Body of pancreas (tissue), 4 donors: ENCODE data around the gene CD33.

Experiments
- POLR2A ChIP-seq, 3 donors: fragments of 450-650 bp; IDR thresholded peaks; one replicate each; pipeline ENCODE4 v1.6.1; 2016; ENCODE audit warnings: antibody characterized with exemption in 3 of 3, mild to moderate bottlenecking in 2 of 3
- TF ChIP-seq, protein P1 (sequence below), 7 experiments: fragments of 450-650 bp in 4 of 7; fragments of 200-600 bp in 3 of 7; sonication (generic) in 3 of 7; IDR thresholded peaks; one replicate each; pipeline ENCODE4 v1.5.1; 2016 to 2019; ENCODE audit warnings: antibody characterized with exemption in 7 of 7

GRCh38 chr19:51204321-51204720, 20.6 kb upstream of the CD33 start:
- TF ChIP-seq, protein P1, sequence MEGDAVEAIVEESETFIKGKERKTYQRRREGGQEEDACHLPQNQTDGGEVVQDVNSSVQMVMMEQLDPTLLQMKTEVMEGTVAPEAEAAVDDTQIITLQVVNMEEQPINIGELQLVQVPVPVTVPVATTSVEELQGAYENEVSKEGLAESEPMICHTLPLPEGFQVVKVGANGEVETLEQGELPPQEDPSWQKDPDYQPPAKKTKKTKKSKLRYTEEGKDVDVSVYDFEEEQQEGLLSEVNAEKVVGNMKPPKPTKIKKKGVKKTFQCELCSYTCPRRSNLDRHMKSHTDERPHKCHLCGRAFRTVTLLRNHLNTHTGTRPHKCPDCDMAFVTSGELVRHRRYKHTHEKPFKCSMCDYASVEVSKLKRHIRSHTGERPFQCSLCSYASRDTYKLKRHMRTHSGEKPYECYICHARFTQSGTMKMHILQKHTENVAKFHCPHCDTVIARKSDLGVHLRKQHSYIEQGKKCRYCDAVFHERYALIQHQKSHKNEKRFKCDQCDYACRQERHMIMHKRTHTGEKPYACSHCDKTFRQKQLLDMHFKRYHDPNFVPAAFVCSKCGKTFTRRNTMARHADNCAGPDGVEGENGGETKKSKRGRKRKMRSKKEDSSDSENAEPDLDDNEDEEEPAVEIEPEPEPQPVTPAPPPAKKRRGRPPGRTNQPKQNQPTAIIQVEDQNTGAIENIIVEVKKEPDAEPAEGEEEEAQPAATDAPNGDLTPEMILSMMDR (IDR thresholded peaks at IDR 0.05): no peak
- TF ChIP-seq POLR2A (IDR thresholded peaks at IDR 0.05): no peak
